ENCODE measurements around the gene CDKL1. TPM values are rescaled to one million over a fixed set of nuclear protein-coding genes. Genes with fewer than 3 reads are reported as not detected.
"Not testable (repeated sequence)": the region's sequence is repeated elsewhere in the genome, so short reads cannot be mapped to it uniquely, and the experiment has no call there.

CDKL1 gene
- total RNA-seq, 1 experiment from 2014 or later, result 3.7 TPM

DNA sequence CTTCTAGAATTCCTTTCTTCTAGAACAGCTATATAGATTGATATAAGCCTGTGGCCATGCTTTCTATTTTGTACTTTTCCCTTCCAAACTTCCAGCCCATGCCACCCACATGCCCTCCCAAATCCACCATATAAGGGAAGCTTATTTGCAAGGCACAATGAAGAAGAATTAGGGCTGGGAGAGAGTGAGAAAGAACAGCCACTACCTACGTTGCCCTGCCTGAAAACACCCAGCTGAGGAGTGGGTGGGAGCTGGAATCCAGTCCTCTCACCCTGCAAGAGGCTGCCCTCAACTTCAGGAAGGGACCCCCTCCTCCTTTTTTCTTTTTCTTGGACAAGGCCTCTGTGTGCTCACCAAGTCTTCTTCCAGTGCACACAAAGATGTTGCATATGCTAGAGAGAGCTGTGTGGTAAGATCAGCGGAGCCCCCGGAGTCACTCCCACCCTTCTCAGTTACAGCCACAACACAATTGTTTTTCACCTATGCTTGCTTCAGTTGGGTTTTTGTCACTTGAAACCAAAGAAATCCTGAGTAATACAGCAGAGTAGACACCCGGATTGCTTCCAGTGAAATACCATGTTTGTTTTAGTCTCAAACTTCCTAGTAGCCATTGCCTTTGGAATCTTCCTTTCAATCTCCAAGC, 38.8 kb downstream of the CDKL1 start:
- no peak for DNase-seq (ENCODE audit: low read depth)

GRCh38 chr14:50357124-50357523, 39.6 kb downstream of the CDKL1 start:
- no peak for DNase-seq (ENCODE audit: low read depth)

- DNase-seq (ENCODE audit: low read depth), result not testable (repeated sequence)
Measured at GRCh38 chr14:50356283-50356682, 40.4 kb downstream of the CDKL1 start.

DNA sequence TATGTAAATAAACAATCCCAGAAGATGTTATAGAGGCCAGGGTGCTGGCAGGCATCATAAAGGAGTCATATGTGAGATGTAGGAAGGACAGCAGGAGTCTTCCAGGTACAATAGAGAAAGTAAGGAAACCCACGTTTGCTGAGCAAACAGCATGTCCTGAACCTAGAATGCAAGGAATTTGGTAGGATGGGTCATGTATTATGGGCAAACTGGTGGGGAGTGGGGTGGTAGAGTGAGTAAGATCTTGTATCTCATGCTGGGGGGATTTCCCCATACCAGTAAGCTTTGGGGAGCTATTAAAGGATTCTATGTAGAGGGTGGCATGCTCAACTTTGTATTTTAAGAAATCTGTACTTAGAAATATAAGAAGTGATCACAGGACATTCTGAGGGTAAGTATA, 41.0 kb downstream of the CDKL1 start:
- no peak for DNase-seq (ENCODE audit: low read depth)

- DNase-seq (ENCODE audit: low read depth), result no peak
Measured at GRCh38 chr14:50354527-50354926, 42.2 kb downstream of the CDKL1 start.

- DNase-seq (ENCODE audit: low read depth), result no peak
Measured at GRCh38 chr14:50353126-50353525, 43.6 kb downstream of the CDKL1 start.

DNA sequence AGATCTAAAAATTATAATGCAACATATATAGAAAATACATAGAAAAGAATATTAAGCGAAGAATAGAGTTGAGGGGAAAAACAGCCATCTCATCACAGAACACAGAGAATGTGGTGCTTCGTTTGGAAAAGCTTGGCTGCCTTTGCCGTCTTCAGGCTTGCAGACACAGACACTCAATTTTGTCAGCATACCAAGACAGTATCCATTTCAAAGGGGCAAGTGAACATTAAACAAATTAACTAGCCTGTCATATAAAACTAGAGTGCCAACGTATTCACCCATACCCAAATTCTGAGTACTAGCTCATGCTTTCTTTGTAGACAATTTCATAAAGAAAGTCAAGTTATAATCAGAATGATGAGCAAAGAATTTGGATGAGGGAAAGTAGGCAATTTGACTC, 44.1 kb downstream of the CDKL1 start:
- DNase-seq (ENCODE audit: low read depth), result no peak

DNA sequence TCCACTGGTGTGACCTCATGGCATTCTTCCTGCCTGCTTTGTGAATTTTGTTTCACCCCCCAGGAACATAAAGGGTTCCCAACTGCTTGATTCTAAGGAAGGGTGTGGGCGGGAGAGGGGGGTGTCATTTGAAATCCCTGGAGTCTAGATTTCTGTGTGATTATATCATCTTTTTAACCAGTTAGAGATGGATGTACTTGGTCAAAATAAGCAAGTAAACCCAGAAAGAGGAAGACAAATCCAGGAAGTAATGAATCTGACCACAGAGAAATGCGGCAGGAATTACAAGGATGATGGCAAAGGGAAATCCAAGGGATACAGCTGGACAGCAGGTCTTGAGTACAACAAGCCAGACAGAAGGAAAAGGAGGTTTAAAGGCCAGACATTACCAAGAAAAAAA, 45.7 kb downstream of the CDKL1 start:
- peak; percentile 30 for DNase-seq (ENCODE audit: low read depth)

GRCh38 chr14:50348933-50349332, 47.7 kb downstream of the CDKL1 start:
- DNase-seq (ENCODE audit: low read depth), result no peak

- peak; percentile 60 for DNase-seq (ENCODE audit: low read depth)
Measured at GRCh38 chr14:50347521-50347920, 49.2 kb downstream of the CDKL1 start.

- DNase-seq (ENCODE audit: low read depth), result peak; percentile 34
Measured at GRCh38 chr14:50345846-50346422, 50.7 kb downstream of the CDKL1 start.

DNA sequence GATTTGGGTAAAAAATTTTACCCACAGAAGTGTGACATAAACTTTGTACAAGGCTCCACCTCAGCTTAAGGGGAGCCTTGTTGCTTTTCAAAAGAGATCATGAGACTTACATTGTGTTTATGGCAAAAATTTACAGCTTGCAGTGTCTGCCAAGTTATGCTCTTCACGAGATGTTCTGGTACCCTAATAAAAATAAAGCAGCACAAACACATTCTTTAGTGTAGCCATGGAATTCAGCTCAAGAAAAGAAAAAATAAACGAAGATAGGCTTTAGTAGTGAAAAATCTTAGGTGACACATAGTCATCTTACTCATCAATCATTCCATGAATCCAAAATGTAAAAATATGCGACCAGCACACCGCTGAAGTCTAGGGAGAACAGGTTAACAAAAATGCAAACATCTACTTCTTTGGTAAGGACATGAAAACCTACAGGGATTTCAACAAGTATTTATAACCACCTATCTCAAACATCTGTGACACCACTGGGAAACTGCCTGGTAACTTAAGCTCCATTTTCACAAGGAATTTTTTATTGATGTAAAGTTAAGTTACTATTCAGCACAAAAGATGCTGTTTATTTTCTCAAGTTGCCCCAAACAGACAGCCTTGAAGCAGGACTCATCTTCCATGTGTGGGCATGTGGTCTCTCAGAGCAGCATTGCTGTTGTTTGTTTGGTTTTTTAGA, 51.7 kb downstream of the CDKL1 start:
- peak; percentile 63 for DNase-seq (ENCODE audit: low read depth)

- DNase-seq (ENCODE audit: low read depth), result peak; percentile 86
Measured at GRCh38 chr14:50344116-50344775, 52.4 kb downstream of the CDKL1 start.

DNA sequence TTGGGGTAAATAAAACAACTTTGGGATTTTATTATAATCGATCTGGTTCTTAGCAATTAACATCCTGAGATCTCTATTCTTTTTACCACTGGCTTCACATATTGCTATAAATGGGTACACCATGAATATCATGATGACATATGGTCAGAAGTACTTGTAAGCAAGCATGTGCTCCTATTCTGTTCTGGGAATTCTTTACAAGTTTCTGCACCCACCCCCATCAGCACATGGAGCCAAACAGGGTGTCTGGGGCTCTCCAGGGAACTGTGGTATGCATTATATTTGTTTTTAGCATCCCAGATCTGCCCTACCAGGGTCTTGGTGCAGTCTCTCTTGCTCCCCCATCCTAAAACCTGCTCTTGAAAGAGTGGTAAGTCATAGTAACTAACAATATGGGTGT, 53.2 kb downstream of the CDKL1 start:
- DNase-seq (ENCODE audit: low read depth), result no peak

DNA sequence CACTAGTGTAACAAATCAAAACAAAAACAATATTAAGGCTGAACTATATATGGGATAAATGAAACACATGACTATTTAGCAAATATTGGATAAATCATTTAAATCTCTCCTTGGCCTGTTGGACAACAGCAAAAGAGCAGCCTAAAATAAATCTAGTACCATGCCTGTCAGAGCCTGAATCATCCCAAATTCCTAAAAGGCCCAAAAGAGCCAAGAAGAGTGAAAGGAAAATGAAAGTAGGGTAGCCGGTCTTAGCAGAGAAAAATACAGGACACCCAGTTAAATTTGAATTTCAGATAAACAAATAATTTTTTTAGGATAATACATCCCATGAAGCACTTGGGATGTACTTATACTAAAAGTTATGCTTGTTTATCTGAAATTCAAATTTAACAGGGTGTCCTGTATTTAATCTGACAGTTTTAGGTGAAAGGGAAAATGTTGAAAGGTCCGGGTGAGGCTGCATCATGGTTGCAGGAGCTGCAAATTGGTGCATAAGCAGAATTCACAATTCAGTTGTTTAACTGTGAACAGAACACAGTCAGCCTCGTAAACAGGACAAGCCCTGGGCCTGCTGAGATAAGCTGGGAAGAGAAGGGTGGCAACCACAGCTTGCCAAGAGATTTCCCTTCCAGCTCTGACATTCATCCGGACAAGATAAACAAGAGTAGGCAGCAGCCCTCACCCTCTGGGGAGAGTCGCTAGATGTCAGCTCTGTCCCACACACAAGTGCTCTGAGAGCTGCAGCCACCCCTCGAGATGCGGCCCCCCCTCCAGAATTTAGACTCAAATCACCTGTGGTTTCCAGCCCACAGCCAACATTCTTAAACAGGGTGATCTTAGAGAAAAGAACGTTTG, 54.2 kb downstream of the CDKL1 start:
- DNase-seq (ENCODE audit: low read depth), result peak; percentile 90

- no peak for DNase-seq (ENCODE audit: low read depth)
Measured at GRCh38 chr14:50340963-50341362, 55.7 kb downstream of the CDKL1 start.

DNA sequence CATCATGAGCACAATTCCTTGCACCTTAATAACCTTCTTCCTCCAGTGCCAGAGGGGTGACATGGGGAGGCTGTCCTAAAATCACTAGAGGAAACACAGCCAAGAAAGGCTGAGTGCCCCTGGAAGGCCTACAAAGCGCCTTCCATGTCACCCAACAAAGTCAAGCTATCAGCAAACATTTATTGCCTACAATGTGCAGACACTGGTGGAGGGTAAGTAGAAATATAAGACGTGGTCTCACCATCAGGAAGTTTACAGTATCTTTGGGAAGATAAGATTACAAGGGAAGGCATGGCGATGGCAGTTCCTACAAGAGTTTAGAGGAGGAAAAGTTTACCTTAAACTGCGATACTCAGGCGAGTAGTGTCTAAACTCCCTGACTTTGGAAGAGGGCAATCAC, 56.6 kb downstream of the CDKL1 start:
- no peak for DNase-seq (ENCODE audit: low read depth)

DNA sequence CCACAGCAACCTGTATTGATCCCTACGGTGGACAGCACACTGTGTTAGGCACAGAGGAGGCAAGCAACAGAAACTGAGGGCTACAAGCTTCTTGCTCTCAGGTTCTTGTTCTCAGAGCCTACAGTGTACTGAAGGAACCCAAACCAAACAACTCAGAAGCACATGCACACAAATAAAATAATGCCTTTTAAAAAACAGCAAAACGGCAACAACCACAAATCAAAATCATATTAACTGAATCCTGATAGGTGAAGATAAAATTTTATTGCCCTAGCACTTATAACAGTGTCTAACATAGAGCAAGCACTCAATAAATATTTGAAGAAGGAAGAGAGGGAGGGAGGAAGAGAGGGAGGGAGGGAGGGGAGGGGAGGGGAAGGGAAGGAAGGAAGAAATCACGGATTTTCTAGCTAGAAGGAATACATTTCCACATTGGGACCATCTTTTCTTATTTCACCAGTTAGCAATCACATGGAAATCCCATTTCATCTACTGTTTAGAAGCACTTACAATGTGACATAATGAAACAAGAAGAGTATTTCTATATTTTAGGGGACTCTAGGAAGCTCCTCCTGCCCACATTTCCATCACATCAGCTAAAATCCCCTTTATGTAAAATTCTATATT, 57.4 kb downstream of the CDKL1 start:
- no peak for DNase-seq (ENCODE audit: low read depth)

DNA sequence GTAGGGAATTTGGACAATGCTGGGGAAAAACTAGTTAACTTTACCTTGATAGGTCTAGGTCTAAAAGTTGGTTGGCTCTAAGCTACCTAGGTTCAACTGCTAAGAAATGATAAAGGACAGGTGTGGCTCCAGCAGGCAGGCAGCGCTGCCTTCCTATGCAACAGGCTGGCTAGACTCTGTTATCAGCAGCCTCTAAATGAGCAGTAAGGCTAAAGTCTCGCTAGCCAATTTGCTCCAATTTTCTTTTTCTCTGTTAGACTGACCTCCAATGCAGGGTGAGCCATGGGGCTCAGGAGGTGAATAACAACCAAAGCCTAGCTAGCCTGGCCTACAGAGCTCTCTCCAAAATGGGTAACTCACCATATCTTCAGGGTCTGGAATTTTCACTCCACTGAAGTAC, 58.1 kb downstream of the CDKL1 start:
- DNase-seq (ENCODE audit: low read depth), result no peak

DNA sequence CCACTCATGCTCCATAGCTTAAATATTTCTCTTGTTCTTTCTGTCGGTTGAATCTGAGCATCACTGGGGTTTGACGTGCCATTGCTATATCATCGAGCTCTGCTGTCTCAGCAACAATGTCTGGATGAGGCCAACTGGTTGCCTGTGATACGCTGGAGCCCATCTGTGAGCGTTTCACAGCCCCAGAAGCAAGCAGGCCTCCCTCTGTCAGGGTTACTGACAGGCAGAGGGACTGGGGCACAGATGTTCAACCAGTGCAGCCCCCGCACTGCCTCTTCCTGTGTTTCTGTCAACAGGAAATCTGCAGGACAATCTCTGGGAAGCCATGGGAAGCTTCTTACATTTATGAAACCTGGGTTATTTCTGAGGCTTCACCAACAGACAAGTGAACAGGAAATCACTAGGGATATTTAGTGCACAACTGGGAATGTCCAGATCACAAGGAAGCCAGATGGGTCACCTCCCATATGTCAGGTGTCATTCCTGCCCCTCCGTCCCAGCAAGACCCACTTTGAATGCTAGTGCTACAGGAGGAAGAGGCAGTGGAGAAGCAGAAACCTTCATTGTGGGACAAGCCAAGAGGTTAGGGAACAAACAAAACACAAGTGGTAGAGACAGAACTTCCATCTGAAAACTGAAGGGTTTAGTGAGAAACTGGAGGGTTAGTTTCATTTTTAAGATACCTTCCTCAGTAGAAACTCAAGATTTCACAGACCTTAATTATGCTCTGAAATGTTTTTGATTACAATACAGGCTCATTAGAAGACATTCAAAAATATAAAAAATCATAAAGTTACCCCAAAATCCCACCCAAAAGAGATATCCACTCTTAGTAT, 60.5 kb downstream of the CDKL1 start:
- DNase-seq (ENCODE audit: low read depth), result no peak

All from M059J (cell line).